Nephron progenitor cell (in vitro differentiated cells): ENCODE data around the gene NUP205.

Experiments used
- DNase-seq: peaks from one replicate; pipeline ENCODE4 v3.0.0; 2021
- H3K27ac Mint-ChIP-seq: 2 replicates; pipeline ENCODE4 v1.8.0; 2021; ENCODE audit warnings: mild to moderate bottlenecking, moderate library complexity, mixed read lengths
- H3K27me3 Mint-ChIP-seq: 2 replicates; pipeline ENCODE4 v1.8.0; 2021; ENCODE audit warnings: mild to moderate bottlenecking, low read depth, mixed read lengths; ENCODE audit not compliant: poor library complexity
- H3K36me3 Mint-ChIP-seq: 2 replicates; pipeline ENCODE4 v1.8.0; 2021; ENCODE audit warnings: low read depth, mixed read lengths
- H3K4me1 Mint-ChIP-seq: 2 replicates; pipeline ENCODE4 v1.8.0; 2021; ENCODE audit warnings: mixed read lengths
- H3K4me3 Mint-ChIP-seq: 2 replicates; pipeline ENCODE4 v1.8.0; 2021; ENCODE audit warnings: mild to moderate bottlenecking, moderate library complexity, mixed read lengths
- H3K9me3 Mint-ChIP-seq: 2 replicates; pipeline ENCODE4 v1.8.0; 2021; ENCODE audit warnings: mild to moderate bottlenecking, moderate library complexity, mixed read lengths
- CTCF ChIP-seq: fragments of 200-600 bp; sonication (generic); IDR thresholded peaks from 2 replicates; pipeline ENCODE4 v1.5.0; 2021; ENCODE audit warnings: antibody characterized with exemption

Gene NUP205

GRCh38 chr7:135571834-135572233 lies 14.1 kb downstream of the NUP205 start:
- DNase-seq: no peak
- H3K27me3 Mint-ChIP-seq: peaks cover 2% of the 10 kb centered on the region
- peaks cover 68% of the 10 kb centered on the region for H3K36me3 Mint-ChIP-seq
- no peak for TF ChIP-seq CTCF
- H3K4me3 Mint-ChIP-seq: no peak overlapping the region
- H3K27ac Mint-ChIP-seq: no peak overlapping the region
- H3K9me3 Mint-ChIP-seq: no peaks in the 10 kb centered on the region
- H3K4me1 Mint-ChIP-seq: no peaks in the 10 kb centered on the region

- Mint-ChIP-seq H3K36me3 (peaks cover 78% of the 10 kb centered on the region), H3K27me3 (peaks cover 2% of the 10 kb centered on the region), H3K9me3 (no peaks in the 10 kb centered on the region), H3K4me3 (no peak overlapping the region), H3K27ac (no peak overlapping the region), H3K4me1 (no peaks in the 10 kb centered on the region)
- TF ChIP-seq CTCF: no peak
- no peak for DNase-seq
These were observed 15.8 kb downstream of the NUP205 start for GRCh38 chr7:135573541-135573940.

DNA sequence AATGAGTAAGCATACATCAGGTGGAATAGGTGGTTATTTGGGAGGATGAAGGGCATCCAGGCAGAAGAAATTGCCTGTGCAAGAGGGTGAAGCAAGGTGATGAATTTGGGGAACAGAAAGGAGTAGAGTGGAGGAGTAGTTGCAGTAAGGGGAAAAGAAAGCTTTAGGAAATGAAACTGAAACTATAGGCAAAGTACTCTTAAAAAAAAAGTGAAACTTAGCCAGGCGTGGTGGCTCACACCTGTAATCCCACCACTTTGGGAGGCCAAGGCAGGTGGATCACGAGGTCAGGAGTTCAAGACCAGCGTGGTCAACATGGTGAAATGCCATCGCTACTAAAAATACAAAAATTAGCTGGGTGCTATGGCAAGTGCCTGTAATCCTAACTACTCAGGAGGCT lies 17.6 kb downstream of the NUP205 start:
- H3K4me1 Mint-ChIP-seq: no peaks in the 10 kb centered on the region
- peaks cover 79% of the 10 kb centered on the region for H3K36me3 Mint-ChIP-seq
- peaks cover 2% of the 10 kb centered on the region for H3K27me3 Mint-ChIP-seq
- H3K9me3 Mint-ChIP-seq: no peaks in the 10 kb centered on the region
- no peak overlapping the region for H3K4me3 Mint-ChIP-seq
- H3K27ac Mint-ChIP-seq: peak overlapping the region; percentile 44
- DNase-seq: no peak
- TF ChIP-seq CTCF: no peak

DNA sequence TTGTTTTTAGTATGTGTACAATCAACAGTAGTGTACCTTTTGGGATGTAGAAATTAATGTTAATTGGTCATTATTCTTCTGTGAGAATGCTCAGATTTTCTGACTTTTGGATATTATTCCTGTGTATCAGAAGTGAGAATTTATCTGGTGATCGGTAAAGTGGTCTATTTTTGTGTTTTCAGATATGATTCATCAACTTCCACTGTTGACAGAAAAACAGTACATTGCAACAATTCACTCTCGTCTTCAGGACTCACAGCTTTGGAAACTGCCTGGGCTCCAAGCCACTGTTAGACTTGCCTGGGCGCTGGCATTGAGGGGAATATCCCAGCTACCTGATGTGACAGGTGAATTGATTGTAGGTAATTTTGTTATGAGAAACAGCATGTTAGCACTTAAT lies 20.9 kb downstream of the NUP205 start:
- Mint-ChIP-seq H3K27ac (no peak overlapping the region), H3K9me3 (no peaks in the 10 kb centered on the region), H3K4me1 (no peaks in the 10 kb centered on the region), H3K27me3 (peaks cover 2% of the 10 kb centered on the region), H3K4me3 (no peak overlapping the region), H3K36me3 (peaks cover 87% of the 10 kb centered on the region)
- TF ChIP-seq CTCF: no peak
- DNase-seq: no peak

DNA sequence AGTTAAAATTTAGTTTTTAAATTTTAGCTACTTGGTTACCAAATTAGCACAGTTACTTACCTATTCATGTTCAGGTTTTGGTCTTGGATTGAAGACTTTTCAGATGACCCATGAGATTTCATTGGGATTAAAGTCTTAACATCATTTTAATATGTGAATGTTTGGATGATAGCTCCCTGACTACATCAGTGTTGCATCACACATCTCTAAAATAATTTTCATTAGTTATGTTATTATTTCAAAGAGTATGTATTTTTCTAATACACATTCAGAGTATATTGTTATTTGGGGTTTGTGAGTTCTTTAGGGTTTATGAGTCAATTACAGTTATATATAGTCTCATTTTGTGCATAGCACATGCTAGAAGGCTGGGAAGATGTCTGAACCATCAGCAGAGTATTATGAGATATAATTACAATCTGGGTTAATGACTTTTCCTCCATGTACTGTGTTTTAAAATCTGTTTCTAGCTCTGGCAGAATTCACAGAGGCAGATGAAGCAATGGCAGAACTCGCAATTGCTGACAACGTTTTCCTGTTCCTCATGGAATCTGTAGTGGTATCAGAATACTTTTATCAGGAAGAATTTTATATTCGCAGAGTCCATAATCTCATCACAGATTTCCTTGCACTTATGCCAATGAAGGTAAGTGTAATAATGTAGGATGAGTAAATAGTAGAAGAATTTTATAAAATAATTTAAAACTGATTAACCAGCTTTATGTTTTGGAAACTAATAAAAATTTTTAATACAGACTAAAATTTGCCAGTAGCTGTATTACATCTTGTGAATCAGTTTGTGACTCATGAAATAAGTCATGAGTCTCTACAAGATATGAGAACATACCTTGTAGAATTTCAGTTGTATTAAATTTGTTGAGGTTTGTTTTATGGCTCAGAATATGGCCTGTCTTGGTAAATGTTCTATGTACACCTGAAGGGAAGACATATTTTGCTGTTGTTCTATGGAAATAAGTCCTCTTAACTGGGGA lies 26.9 kb downstream of the NUP205 start:
- Mint-ChIP-seq H3K4me3 (no peak overlapping the region), H3K9me3 (no peaks in the 10 kb centered on the region), H3K27me3 (no peaks in the 10 kb centered on the region), H3K27ac (no peak overlapping the region), H3K4me1 (no peaks in the 10 kb centered on the region), H3K36me3 (peaks cover 87% of the 10 kb centered on the region)
- no peak for TF ChIP-seq CTCF
- no peak for DNase-seq
